Effector memory CD4-positive, alpha-beta T cell (primary cell): ENCODE measurements around the gene LRFN2.

Experiments
- DNase-seq, 3 donors: peaks; one replicate each; pipeline ENCODE4 v3.0.0-alpha.2; 2020
- H3K27ac ChIP-seq: 2 replicates; pipeline ENCODE4 v1.7.0; 2013; ENCODE audit warnings: mild to moderate bottlenecking, low read length, moderate library complexity; ENCODE audit not compliant: insufficient read depth, poor library complexity, severe bottlenecking
- H3K27me3 ChIP-seq: replicated peaks from 2 replicates; pipeline ENCODE4 v1.7.0; 2013; ENCODE audit warnings: mild to moderate bottlenecking, low read length; ENCODE audit not compliant: insufficient read depth, control insufficient read depth, poor library complexity, severe bottlenecking
- H3K36me3 ChIP-seq: 2 replicates; pipeline ENCODE4 v1.7.0; 2013; ENCODE audit warnings: mild to moderate bottlenecking, low read length, moderate library complexity; ENCODE audit not compliant: control insufficient read depth, insufficient read depth
- H3K4me1 ChIP-seq: 2 replicates; pipeline ENCODE4 v1.7.0; 2013; ENCODE audit warnings: low read length, mild to moderate bottlenecking; ENCODE audit not compliant: control insufficient read depth, insufficient read depth, poor library complexity, severe bottlenecking
- H3K4me3 ChIP-seq: 2 replicates; pipeline ENCODE4 v1.7.0; 2013; ENCODE audit warnings: low read length, low read depth, mild to moderate bottlenecking; ENCODE audit not compliant: insufficient read depth, poor library complexity, severe bottlenecking
- H3K9me3 ChIP-seq: 2 replicates; pipeline ENCODE4 v1.7.0; 2013; ENCODE audit warnings: mild to moderate bottlenecking, low read length, moderate library complexity; ENCODE audit not compliant: control insufficient read depth

LRFN2 gene

GRCh38 chr6:40474937-40475336 lies 112.2 kb downstream of the LRFN2 start:
- Histone ChIP-seq H3K36me3 (no peaks in the 10 kb centered on the region), H3K27me3 (no peaks in the 10 kb centered on the region), H3K9me3 (no peaks in the 10 kb centered on the region), H3K4me1 (no peaks in the 10 kb centered on the region), H3K4me3 (no peak overlapping the region), H3K27ac (no peak overlapping the region)
- DNase-seq = no peak

DNA sequence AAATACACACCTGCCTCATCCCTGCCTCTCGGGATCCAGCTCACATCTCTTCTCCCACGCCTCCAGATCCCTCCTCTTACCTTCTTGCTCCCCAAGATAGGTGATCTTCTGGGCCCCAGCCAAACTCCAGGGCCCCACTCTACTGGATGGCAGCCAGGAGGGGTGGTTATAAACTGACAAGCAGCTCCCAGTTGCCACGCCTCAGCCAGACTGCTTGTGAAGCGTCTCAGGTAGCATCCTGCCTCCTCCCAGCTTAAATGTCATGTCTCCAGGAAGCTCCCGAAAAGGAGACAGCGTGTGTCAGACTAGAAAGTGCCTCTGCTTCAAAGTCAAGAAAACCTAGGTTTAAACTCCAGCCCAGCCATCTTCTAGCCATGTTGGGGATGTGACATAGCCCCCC lies 114.1 kb downstream of the LRFN2 start:
- Histone ChIP-seq H3K4me3 (no peak overlapping the region), H3K4me1 (no peaks in the 10 kb centered on the region), H3K27me3 (no peaks in the 10 kb centered on the region), H3K27ac (no peak overlapping the region), H3K9me3 (no peaks in the 10 kb centered on the region), H3K36me3 (no peaks in the 10 kb centered on the region)
- DNase-seq = no peak

DNA sequence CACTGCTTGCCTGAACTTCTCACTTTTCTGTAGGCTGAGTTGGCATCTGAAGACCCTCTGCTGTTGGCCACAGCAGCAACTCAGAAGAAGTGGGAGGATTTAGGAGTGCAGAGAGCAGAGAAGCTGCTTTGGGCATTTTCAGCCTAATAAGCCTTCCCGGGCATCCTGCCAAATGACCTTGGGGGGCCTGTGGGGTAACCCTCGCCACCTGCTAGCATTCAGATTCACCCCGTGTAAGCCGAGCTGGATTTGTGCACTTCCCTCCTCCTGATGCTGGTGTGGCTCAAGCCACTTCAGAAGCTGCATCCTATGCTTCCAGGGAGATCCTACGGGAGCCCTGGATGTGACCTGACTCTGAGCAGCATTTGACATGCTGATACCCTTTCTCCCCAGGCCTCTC lies 114.8 kb downstream of the LRFN2 start:
- no peaks in the 10 kb centered on the region for H3K36me3 ChIP-seq
- H3K4me1 ChIP-seq = no peaks in the 10 kb centered on the region
- H3K27ac ChIP-seq = no peak overlapping the region
- DNase-seq = no peak
- H3K27me3 ChIP-seq = no peaks in the 10 kb centered on the region
- no peaks in the 10 kb centered on the region for H3K9me3 ChIP-seq
- H3K4me3 ChIP-seq = no peak overlapping the region

DNA sequence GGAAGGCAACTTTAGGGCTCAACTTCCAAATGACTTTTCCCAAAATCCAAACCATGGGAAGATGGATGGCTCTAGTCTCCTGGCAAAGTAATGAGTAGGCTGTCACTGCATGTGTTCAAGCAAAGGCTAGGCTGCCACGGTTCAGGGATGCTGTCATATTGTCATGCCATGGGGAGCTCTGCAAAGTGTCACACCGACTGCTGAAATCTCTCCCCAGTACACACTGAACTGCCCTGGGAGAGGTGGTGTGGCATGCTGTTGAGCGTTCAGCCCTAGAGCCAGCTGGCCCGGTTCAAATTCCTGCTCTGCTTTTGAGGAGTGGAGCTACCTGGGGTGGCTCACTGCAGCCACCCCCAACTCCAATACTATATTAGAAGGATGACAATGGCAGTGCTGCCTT lies 115.9 kb downstream of the LRFN2 start:
- DNase-seq = no peak
- no peaks in the 10 kb centered on the region for H3K9me3 ChIP-seq
- H3K27me3 ChIP-seq = no peaks in the 10 kb centered on the region
- no peaks in the 10 kb centered on the region for H3K36me3 ChIP-seq
- no peaks in the 10 kb centered on the region for H3K4me1 ChIP-seq
- H3K4me3 ChIP-seq = no peak overlapping the region
- H3K27ac ChIP-seq = no peak overlapping the region

- H3K27ac ChIP-seq = no peak overlapping the region
- H3K4me3 ChIP-seq = no peak overlapping the region
- DNase-seq = no peak
- H3K36me3 ChIP-seq = no peaks in the 10 kb centered on the region
- H3K4me1 ChIP-seq = no peaks in the 10 kb centered on the region
- H3K9me3 ChIP-seq = no peaks in the 10 kb centered on the region
- no peaks in the 10 kb centered on the region for H3K27me3 ChIP-seq
Measured at GRCh38 chr6:40469323-40469722, 117.8 kb downstream of the LRFN2 start.

- H3K9me3 ChIP-seq = no peaks in the 10 kb centered on the region
- no peaks in the 10 kb centered on the region for H3K27me3 ChIP-seq
- H3K4me3 ChIP-seq = no peak overlapping the region
- H3K4me1 ChIP-seq = no peaks in the 10 kb centered on the region
- DNase-seq = no peak
- no peaks in the 10 kb centered on the region for H3K36me3 ChIP-seq
- H3K27ac ChIP-seq = no peak overlapping the region
Measured at GRCh38 chr6:40466986-40467539, 120.1 kb downstream of the LRFN2 start.

- no peak overlapping the region for H3K4me3 ChIP-seq
- no peak overlapping the region for H3K27ac ChIP-seq
- no peaks in the 10 kb centered on the region for H3K9me3 ChIP-seq
- no peaks in the 10 kb centered on the region for H3K36me3 ChIP-seq
- H3K27me3 ChIP-seq = no peaks in the 10 kb centered on the region
- DNase-seq = no peak
- H3K4me1 ChIP-seq = no peaks in the 10 kb centered on the region
Measured at GRCh38 chr6:40461643-40462042, 125.5 kb downstream of the LRFN2 start.

- no peaks in the 10 kb centered on the region for H3K27me3 ChIP-seq
- no peak overlapping the region for H3K4me3 ChIP-seq
- DNase-seq = no peak
- no peaks in the 10 kb centered on the region for H3K9me3 ChIP-seq
- H3K36me3 ChIP-seq = no peaks in the 10 kb centered on the region
- no peak overlapping the region for H3K27ac ChIP-seq
- H3K4me1 ChIP-seq = no peaks in the 10 kb centered on the region
Measured at GRCh38 chr6:40460380-40460779, 126.8 kb downstream of the LRFN2 start.

DNA sequence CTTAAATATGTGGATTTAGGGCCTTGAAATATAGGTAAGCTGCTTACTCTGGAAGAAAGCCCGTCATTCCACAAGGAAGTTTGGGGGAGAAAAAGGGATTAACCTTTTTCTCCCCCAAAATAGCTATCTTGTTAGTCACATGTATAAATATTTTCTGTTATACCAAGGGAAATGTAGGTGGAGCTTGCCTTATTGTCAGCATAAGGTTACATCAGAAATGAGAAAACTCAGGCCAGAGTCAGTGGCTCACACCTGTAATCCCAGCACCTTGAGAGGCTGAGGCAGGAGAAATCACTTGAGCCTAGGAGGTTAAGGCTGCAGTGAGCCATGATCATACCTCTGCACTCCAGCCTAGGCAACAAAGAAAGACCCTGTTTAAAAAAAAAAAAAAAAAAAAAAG lies 129.9 kb downstream of the LRFN2 start:
- Histone ChIP-seq H3K4me1 (no peaks in the 10 kb centered on the region), H3K4me3 (no peak overlapping the region), H3K27me3 (no peaks in the 10 kb centered on the region), H3K36me3 (no peaks in the 10 kb centered on the region), H3K9me3 (no peaks in the 10 kb centered on the region), H3K27ac (no peak overlapping the region)
- no peak for DNase-seq

DNA sequence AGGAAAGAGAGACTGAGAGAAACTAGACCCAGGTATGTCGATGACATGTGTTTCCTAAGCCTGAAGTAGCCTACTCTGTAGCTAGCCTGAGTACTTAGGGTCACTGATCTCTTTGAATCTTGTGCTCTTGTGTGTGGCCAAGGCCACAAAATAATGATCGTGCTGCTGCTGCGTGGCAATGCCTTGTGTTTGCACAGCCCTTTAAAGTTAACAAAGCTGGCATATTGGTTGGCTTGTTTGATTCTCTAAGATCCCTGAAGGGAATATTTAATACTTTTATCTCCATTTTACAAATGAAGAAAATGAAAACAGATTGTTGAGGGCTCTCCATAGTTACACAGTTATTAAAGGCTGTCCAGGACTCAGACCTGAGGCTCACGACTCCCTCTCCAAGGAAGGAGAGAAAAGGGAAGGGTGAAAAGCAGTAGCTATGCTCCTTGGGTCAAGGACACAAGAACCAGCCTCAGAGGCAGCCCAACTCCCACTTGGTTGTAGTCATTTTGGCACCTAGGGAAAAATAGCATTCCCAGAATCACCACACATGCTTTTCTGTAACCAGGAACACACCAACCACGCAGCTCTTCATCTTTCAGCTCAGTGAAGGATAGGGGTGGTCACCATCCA lies 130.7 kb downstream of the LRFN2 start:
- no peak overlapping the region for H3K27ac ChIP-seq
- no peaks in the 10 kb centered on the region for H3K4me1 ChIP-seq
- no peaks in the 10 kb centered on the region for H3K9me3 ChIP-seq
- no peaks in the 10 kb centered on the region for H3K27me3 ChIP-seq
- no peaks in the 10 kb centered on the region for H3K36me3 ChIP-seq
- no peak for DNase-seq
- H3K4me3 ChIP-seq = no peak overlapping the region
